ENCODE data around the gene AOAH. TPM values are rescaled to one million over a fixed set of nuclear protein-coding genes. Genes with fewer than 3 reads are reported as not detected.

Gene AOAH
- total RNA-seq, 4 donors from 2014 or later, result 1.1 to 4.8 (median 1.6) TPM

- H3K27me3 ChIP-seq, result no peaks in the 10 kb centered on the region
- no peak overlapping the region for H3K27ac ChIP-seq
- 83% methylated on average over 2 of the region's 3 CpGs for WGBS
- no peak for DNase-seq (ENCODE audit: low spot score in 2 of 2)
- H3K4me3 ChIP-seq, result no peak overlapping the region
- no peaks in the 10 kb centered on the region for H3K36me3 ChIP-seq
- TF ChIP-seq EP300 (IDR thresholded peaks at IDR 0.05), result no peak
- TF ChIP-seq POLR2AphosphoS5 (IDR thresholded peaks at IDR 0.05), result no peak
- no peaks in the 10 kb centered on the region for H3K4me1 ChIP-seq
- no peaks in the 10 kb centered on the region for H3K9me3 ChIP-seq
These were observed 126.1 kb downstream of the AOAH start for GRCh38 chr7:36598054-36598674.

- Histone ChIP-seq H3K4me3 (no peak overlapping the region), H3K27ac (no peak overlapping the region), H3K9me3 (no peaks in the 10 kb centered on the region), H3K36me3 (no peaks in the 10 kb centered on the region), H3K27me3 (no peaks in the 10 kb centered on the region), H3K4me1 (no peaks in the 10 kb centered on the region)
- no peak for DNase-seq (ENCODE audit: low spot score in 2 of 2)
- no peak for TF ChIP-seq POLR2AphosphoS5 (IDR thresholded peaks at IDR 0.05)
- TF ChIP-seq CTCF (IDR thresholded peaks at IDR 0.05), result no peak
- TF ChIP-seq EP300 (IDR thresholded peaks at IDR 0.05), result no peak
- TF ChIP-seq POLR2A (IDR thresholded peaks at IDR 0.05), result no peak
- 58% methylated on average over 7 of the region's 7 CpGs for WGBS
These were observed 127.1 kb downstream of the AOAH start for GRCh38 chr7:36597090-36597773.

- Histone ChIP-seq H3K4me1 (no peaks in the 10 kb centered on the region), H3K27ac (no peak overlapping the region), H3K4me3 (no peak overlapping the region), H3K27me3 (no peaks in the 10 kb centered on the region), H3K9me3 (no peaks in the 10 kb centered on the region), H3K36me3 (no peaks in the 10 kb centered on the region)
- no peak for TF ChIP-seq EP300 (IDR thresholded peaks at IDR 0.05)
- no peak for TF ChIP-seq POLR2AphosphoS5 (IDR thresholded peaks at IDR 0.05)
- no peak for TF ChIP-seq CTCF (IDR thresholded peaks at IDR 0.05)
- no peak for TF ChIP-seq POLR2A (IDR thresholded peaks at IDR 0.05)
- WGBS, result 85% methylated on average over 2 of the region's 2 CpGs
- no peak for DNase-seq (ENCODE audit: low spot score in 2 of 2)
These were observed 129.8 kb downstream of the AOAH start for GRCh38 chr7:36594445-36594844.

GRCh38 chr7:36591636-36592035, 132.7 kb downstream of the AOAH start:
- no peak for DNase-seq (ENCODE audit: low spot score in 2 of 2)
- Histone ChIP-seq H3K27ac (no peak overlapping the region), H3K36me3 (no peaks in the 10 kb centered on the region), H3K9me3 (no peaks in the 10 kb centered on the region), H3K4me3 (no peak overlapping the region), H3K27me3 (no peaks in the 10 kb centered on the region), H3K4me1 (no peaks in the 10 kb centered on the region)
- 73% methylated on average over 3 of the region's 3 CpGs for WGBS
- TF ChIP-seq POLR2AphosphoS5 (IDR thresholded peaks at IDR 0.05) (no peak), POLR2A (IDR thresholded peaks at IDR 0.05) (no peak), EP300 (IDR thresholded peaks at IDR 0.05) (no peak), CTCF (IDR thresholded peaks at IDR 0.05) (no peak)

GRCh38 chr7:36589391-36589790, 134.9 kb downstream of the AOAH start:
- H3K27ac ChIP-seq, result no peak overlapping the region
- TF ChIP-seq CTCF (IDR thresholded peaks at IDR 0.05) (no peak), POLR2AphosphoS5 (IDR thresholded peaks at IDR 0.05) (no peak), EP300 (IDR thresholded peaks at IDR 0.05) (no peak), POLR2A (IDR thresholded peaks at IDR 0.05) (no peak)
- no peaks in the 10 kb centered on the region for H3K27me3 ChIP-seq
- H3K4me3 ChIP-seq, result no peak overlapping the region
- no peaks in the 10 kb centered on the region for H3K4me1 ChIP-seq
- no peaks in the 10 kb centered on the region for H3K36me3 ChIP-seq
- DNase-seq (ENCODE audit: low spot score in 2 of 2), result no peak
- WGBS, result 77% methylated on average over 3 of the region's 3 CpGs
- no peaks in the 10 kb centered on the region for H3K9me3 ChIP-seq

All from suprapubic skin (tissue), 4 donors.